LHCN-M2 (cell line): ENCODE data around the gene SRRM5. TPM values are rescaled to one million over a fixed set of nuclear protein-coding genes. Genes with fewer than 3 reads are reported as not detected.
"Not testable (repeated sequence)": the region's sequence is repeated elsewhere in the genome, so short reads cannot be mapped to it uniquely, and the experiment has no call there.

Source experiments
- DNase-seq: peaks from one replicate; pipeline ENCODE4 v3.0.0-alpha.2; 2012; ENCODE audit warnings: low read depth
- total RNA-seq: library from RNA; depleted of rRNA; stranded (reverse); fragments of >200 nt; gene quantifications from 2 replicates; pipeline ENCODE4 v1.2.3, GENCODE V29; 2014

The SRRM5 gene
- total RNA-seq, 1 experiment from 2014 or later, result 0.11 TPM

- no peak for DNase-seq
Measured at GRCh38 chr19:43638214-43638994, 26.5 kb downstream of the SRRM5 start.

GRCh38 chr19:43638995-43639518, 27.2 kb downstream of the SRRM5 start:
- no peak for DNase-seq

- no peak for DNase-seq
Measured at GRCh38 chr19:43639519-43640423, 27.9 kb downstream of the SRRM5 start, which contains the start of gene CADM4. TSS of gene CADM4 (minus strand) at chr19:43639850. CDS start at chr19:43639790, 60 bp downstream.

GRCh38 chr19:43640424-43640757, 28.5 kb downstream of the SRRM5 start:
- no peak for DNase-seq

- no peak for DNase-seq
Measured at GRCh38 chr19:43641333-43641732, 29.4 kb downstream of the SRRM5 start.

GRCh38 chr19:43642531-43642930, 30.6 kb downstream of the SRRM5 start:
- no peak for DNase-seq

- peak; percentile 69 for DNase-seq
Measured at GRCh38 chr19:43643326-43643725, 31.4 kb downstream of the SRRM5 start.

GRCh38 chr19:43644181-43644580, 32.3 kb downstream of the SRRM5 start:
- no peak for DNase-seq

GRCh38 chr19:43648633-43649032, 36.7 kb downstream of the SRRM5 start:
- no peak for DNase-seq

- DNase-seq, result no peak
Measured at GRCh38 chr19:43649514-43649913, 37.6 kb downstream of the SRRM5 start.

- not testable (repeated sequence) for DNase-seq
Measured at GRCh38 chr19:43650276-43650675, 38.4 kb downstream of the SRRM5 start.

- peak; percentile 61 for DNase-seq
Measured at GRCh38 chr19:43651758-43652545, 40.1 kb downstream of the SRRM5 start.

- DNase-seq, result no peak
Measured at GRCh38 chr19:43652546-43652874, 40.6 kb downstream of the SRRM5 start.

GRCh38 chr19:43656436-43656835, 44.5 kb downstream of the SRRM5 start:
- DNase-seq, result no peak

GRCh38 chr19:43658001-43658400, 46.1 kb downstream of the SRRM5 start:
- DNase-seq, result no peak

- DNase-seq, result no peak
Measured at GRCh38 chr19:43658494-43658893, 46.6 kb downstream of the SRRM5 start.

- DNase-seq, result no peak
Measured at GRCh38 chr19:43660301-43660970, 48.5 kb downstream of the SRRM5 start.

GRCh38 chr19:43660971-43661360, 49.1 kb downstream of the SRRM5 start:
- no peak for DNase-seq

GRCh38 chr19:43662487-43662886, 50.6 kb downstream of the SRRM5 start:
- no peak for DNase-seq

GRCh38 chr19:43664018-43664417, 52.1 kb downstream of the SRRM5 start:
- no peak for DNase-seq
